Neural progenitor cell (in vitro differentiated cells): Measurements from ENCODE around the gene RERE. TPM values are rescaled to one million over a fixed set of nuclear protein-coding genes. Genes with fewer than 3 reads are reported as not detected.

Experiments used
- DNase-seq: peaks from one replicate; pipeline ENCODE4 v3.0.0-alpha.2; 2016; ENCODE audit warnings: low spot score
- H2AFZ ChIP-seq: fragments of 200-600 bp; sonication (generic); replicated peaks from 2 replicates; pipeline ENCODE4 v1.6.1; 2016; ENCODE audit warnings: antibody characterized with exemption
- H3F3A ChIP-seq: fragments of 200-600 bp; sonication (generic); 2 replicates; pipeline ENCODE4 v1.6.1; 2016; ENCODE audit warnings: antibody characterized with exemption, low read depth
- H3K27ac ChIP-seq: fragments of 200-600 bp; sonication (generic); 2 replicates; pipeline ENCODE4 v1.5.1; 2016; ENCODE audit warnings: mild to moderate bottlenecking
- H3K27me3 ChIP-seq: fragments of 200-600 bp; sonication (generic); 2 replicates; pipeline ENCODE4 v1.6.1; 2016; ENCODE audit warnings: mild to moderate bottlenecking, moderate library complexity
- H3K36me3 ChIP-seq: fragments of 200-600 bp; sonication (generic); 2 replicates; pipeline ENCODE4 v1.5.1; 2016
- H3K4me1 ChIP-seq: fragments of 200-600 bp; sonication (generic); 2 replicates; pipeline ENCODE4 v1.6.1; 2016; ENCODE audit warnings: mixed run types
- H3K4me2 ChIP-seq: fragments of 200-600 bp; sonication (generic); 2 replicates; pipeline ENCODE4 v1.6.1; 2016
- H3K4me3 ChIP-seq: fragments of 200-600 bp; sonication (generic); 2 replicates; pipeline ENCODE4 v1.5.1; 2016
- H3K79me2 ChIP-seq: fragments of 200-600 bp; sonication (generic); 2 replicates; pipeline ENCODE4 v1.6.1; 2016; ENCODE audit warnings: low read depth
- H3K9ac ChIP-seq: fragments of 200-600 bp; sonication (generic); 2 replicates; pipeline ENCODE4 v1.6.1; 2016
- H3K9me3 ChIP-seq: fragments of 200-600 bp; sonication (generic); 2 replicates; pipeline ENCODE4 v1.5.1; 2016; ENCODE audit warnings: low read depth
- H4K20me1 ChIP-seq: fragments of 200-600 bp; sonication (generic); 2 replicates; pipeline ENCODE4 v1.6.1; 2016; ENCODE audit warnings: low read depth
- H3K27ac Mint-ChIP-seq: 3 replicates; pipeline ENCODE4 v1.8.0; 2021; ENCODE audit warnings: mixed read lengths
- H3K27me3 Mint-ChIP-seq: 2 replicates; pipeline ENCODE4 v1.8.0; 2022; ENCODE audit warnings: low read depth, mild to moderate bottlenecking, inconsistent platforms, moderate library complexity, mixed read lengths; ENCODE audit not compliant: insufficient read depth
- H3K36me3 Mint-ChIP-seq: 3 replicates; pipeline ENCODE4 v1.8.0; 2021; ENCODE audit warnings: mixed read lengths
- H3K4me1 Mint-ChIP-seq: 3 replicates; pipeline ENCODE4 v1.8.0; 2021; ENCODE audit warnings: mixed read lengths
- H3K4me3 Mint-ChIP-seq: 3 replicates; pipeline ENCODE4 v1.8.0; 2021; ENCODE audit warnings: mild to moderate bottlenecking, moderate library complexity, mixed read lengths
- H3K9me3 Mint-ChIP-seq: 3 replicates; pipeline ENCODE4 v1.8.0; 2020; ENCODE audit warnings: mixed read lengths
- EZH2 ChIP-seq: fragments of 200-600 bp; sonication (generic); IDR thresholded peaks from 2 replicates; pipeline ENCODE4 v1.6.1; 2017; ENCODE audit warnings: antibody characterized with exemption, mild to moderate bottlenecking, moderate library complexity
- EZH2phosphoT487 ChIP-seq: fragments of 200-600 bp; sonication (generic); IDR thresholded peaks from 2 replicates; pipeline ENCODE4 v1.6.1; 2017; ENCODE audit warnings: antibody characterized with exemption
- total RNA-seq: library from RNA; depleted of rRNA; stranded (reverse); fragments of >200 nt; gene quantifications from 2 replicates; pipeline ENCODE4 v1.2.3, GENCODE V29; 2015; ENCODE audit warnings: low replicate concordance
- TF ChIP-seq, protein P1 (sequence below): fragments of 200-600 bp; sonication (generic); IDR thresholded peaks from 2 replicates; pipeline ENCODE4 v1.5.1; 2017; ENCODE audit warnings: antibody characterized with exemption, mild to moderate bottlenecking

Gene RERE
- total RNA-seq, 1 donor from 2014 or later = 29.8 TPM

DNA sequence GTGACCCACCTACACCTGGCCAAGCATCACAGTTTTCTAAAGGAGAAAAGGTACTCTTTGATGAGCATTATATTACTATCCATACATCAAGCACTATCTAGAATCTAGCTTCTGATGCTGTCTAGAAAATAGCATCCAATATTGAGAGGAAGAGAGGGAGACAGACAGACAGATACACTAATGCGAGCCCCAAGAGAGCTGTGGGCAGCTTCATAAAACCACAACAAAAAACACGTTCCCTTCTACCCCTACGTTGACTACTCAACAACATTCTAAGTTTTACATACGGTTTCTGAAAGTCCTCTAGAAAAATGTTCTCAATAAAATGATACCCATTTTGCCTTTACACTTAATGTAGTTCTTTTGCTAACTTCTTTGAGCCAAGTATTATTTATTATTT, 277.8 kb downstream of the RERE start:
- peaks cover 8% of the 10 kb centered on the region for H4K20me1 ChIP-seq
- H3K9me3 Mint-ChIP-seq = peaks cover 5% of the 10 kb centered on the region

GRCh38 chr1:8538502-8538901, 278.9 kb downstream of the RERE start:
- H3K9me3 ChIP-seq = no peaks in the 10 kb centered on the region
- H3K27ac ChIP-seq = no peak overlapping the region
- no peaks in the 10 kb centered on the region for H3K4me1 ChIP-seq
- H3K4me2 ChIP-seq = no peak overlapping the region
- H3K4me3 ChIP-seq = no peak overlapping the region
- peaks cover 2% of the 10 kb centered on the region for H3K27me3 Mint-ChIP-seq
- H3K27ac Mint-ChIP-seq = no peak overlapping the region
- H3K79me2 ChIP-seq = peaks cover 47% of the 10 kb centered on the region
- H2AFZ ChIP-seq = no peak overlapping the region
- peaks cover 17% of the 10 kb centered on the region for H3K36me3 Mint-ChIP-seq
- no peak for TF ChIP-seq EZH2
- TF ChIP-seq EZH2phosphoT487 = no peak
- TF ChIP-seq, protein P1, sequence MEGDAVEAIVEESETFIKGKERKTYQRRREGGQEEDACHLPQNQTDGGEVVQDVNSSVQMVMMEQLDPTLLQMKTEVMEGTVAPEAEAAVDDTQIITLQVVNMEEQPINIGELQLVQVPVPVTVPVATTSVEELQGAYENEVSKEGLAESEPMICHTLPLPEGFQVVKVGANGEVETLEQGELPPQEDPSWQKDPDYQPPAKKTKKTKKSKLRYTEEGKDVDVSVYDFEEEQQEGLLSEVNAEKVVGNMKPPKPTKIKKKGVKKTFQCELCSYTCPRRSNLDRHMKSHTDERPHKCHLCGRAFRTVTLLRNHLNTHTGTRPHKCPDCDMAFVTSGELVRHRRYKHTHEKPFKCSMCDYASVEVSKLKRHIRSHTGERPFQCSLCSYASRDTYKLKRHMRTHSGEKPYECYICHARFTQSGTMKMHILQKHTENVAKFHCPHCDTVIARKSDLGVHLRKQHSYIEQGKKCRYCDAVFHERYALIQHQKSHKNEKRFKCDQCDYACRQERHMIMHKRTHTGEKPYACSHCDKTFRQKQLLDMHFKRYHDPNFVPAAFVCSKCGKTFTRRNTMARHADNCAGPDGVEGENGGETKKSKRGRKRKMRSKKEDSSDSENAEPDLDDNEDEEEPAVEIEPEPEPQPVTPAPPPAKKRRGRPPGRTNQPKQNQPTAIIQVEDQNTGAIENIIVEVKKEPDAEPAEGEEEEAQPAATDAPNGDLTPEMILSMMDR = no peak
- no peak overlapping the region for H3K4me3 Mint-ChIP-seq
- H3F3A ChIP-seq = no peaks in the 10 kb centered on the region
- no peaks in the 10 kb centered on the region for H3K36me3 ChIP-seq
- no peaks in the 10 kb centered on the region for H3K9me3 Mint-ChIP-seq
- H4K20me1 ChIP-seq = peaks cover 18% of the 10 kb centered on the region
- H3K27me3 ChIP-seq = no peaks in the 10 kb centered on the region
- H3K4me1 Mint-ChIP-seq = peaks cover 15% of the 10 kb centered on the region
- no peak overlapping the region for H3K9ac ChIP-seq
- no peak for DNase-seq

More for the DNA sequence above, 277.8 kb downstream of the RERE start:
- peaks cover 47% of the 10 kb centered on the region for H3K79me2 ChIP-seq
- no peaks in the 10 kb centered on the region for H3K4me1 ChIP-seq
- H3K9me3 ChIP-seq = no peaks in the 10 kb centered on the region
- no peaks in the 10 kb centered on the region for H3F3A ChIP-seq
- H3K36me3 Mint-ChIP-seq = peaks cover 26% of the 10 kb centered on the region
- peaks cover 13% of the 10 kb centered on the region for H3K4me1 Mint-ChIP-seq
- no peak for DNase-seq
- H3K27ac Mint-ChIP-seq = no peak overlapping the region
- H3K9ac ChIP-seq = no peak overlapping the region
- H3K27ac ChIP-seq = no peak overlapping the region
- no peak overlapping the region for H2AFZ ChIP-seq
- no peak overlapping the region for H3K4me2 ChIP-seq
- no peak overlapping the region for H3K4me3 ChIP-seq
- no peaks in the 10 kb centered on the region for H3K27me3 ChIP-seq
- peaks cover 2% of the 10 kb centered on the region for H3K27me3 Mint-ChIP-seq
- H3K36me3 ChIP-seq = peaks cover 3% of the 10 kb centered on the region
- H3K4me3 Mint-ChIP-seq = no peak overlapping the region
- no peak for TF ChIP-seq EZH2phosphoT487
- TF ChIP-seq EZH2 = no peak
- TF ChIP-seq, protein P1 = no peak

GRCh38 chr1:8537991-8538390, 279.4 kb downstream of the RERE start:
- H3K4me3 ChIP-seq = no peak overlapping the region
- no peak for DNase-seq
- Mint-ChIP-seq H3K9me3 (no peaks in the 10 kb centered on the region), H3K27ac (no peak overlapping the region), H3K36me3 (peaks cover 19% of the 10 kb centered on the region), H3K4me3 (no peak overlapping the region), H3K27me3 (peaks cover 2% of the 10 kb centered on the region), H3K4me1 (peaks cover 15% of the 10 kb centered on the region)
- no peaks in the 10 kb centered on the region for H3K9me3 ChIP-seq
- H3K27ac ChIP-seq = no peak overlapping the region
- no peaks in the 10 kb centered on the region for H3F3A ChIP-seq
- no peaks in the 10 kb centered on the region for H3K36me3 ChIP-seq
- H3K4me1 ChIP-seq = no peaks in the 10 kb centered on the region
- H4K20me1 ChIP-seq = peaks cover 18% of the 10 kb centered on the region
- H3K9ac ChIP-seq = no peak overlapping the region
- TF ChIP-seq EZH2phosphoT487 (no peak), EZH2 (no peak)
- TF ChIP-seq, protein P1 = no peak
- peaks cover 46% of the 10 kb centered on the region for H3K79me2 ChIP-seq
- no peaks in the 10 kb centered on the region for H3K27me3 ChIP-seq
- no peak overlapping the region for H2AFZ ChIP-seq
- H3K4me2 ChIP-seq = no peak overlapping the region
